Activated CD8-positive, alpha-beta memory T cell treated with anti-CD3 and anti-CD28 coated beads for 48 hours (primary cell): ENCODE results near the gene CHCHD1.
A peak's percentile ranks its signal among the peaks of the same experiment; 100 is the strongest.
"Not testable (repeated sequence)": the region's sequence is repeated elsewhere in the genome, so short reads cannot be mapped to it uniquely, and the experiment has no call there.

Experiments
- DNase-seq, 3 experiments: peaks; one replicate each; pipeline ENCODE4 v3.0.0-alpha.2; 2020; ENCODE audit warnings: low read depth in 2 of 3, low spot score in 2 of 3

Gene CHCHD1

DNA sequence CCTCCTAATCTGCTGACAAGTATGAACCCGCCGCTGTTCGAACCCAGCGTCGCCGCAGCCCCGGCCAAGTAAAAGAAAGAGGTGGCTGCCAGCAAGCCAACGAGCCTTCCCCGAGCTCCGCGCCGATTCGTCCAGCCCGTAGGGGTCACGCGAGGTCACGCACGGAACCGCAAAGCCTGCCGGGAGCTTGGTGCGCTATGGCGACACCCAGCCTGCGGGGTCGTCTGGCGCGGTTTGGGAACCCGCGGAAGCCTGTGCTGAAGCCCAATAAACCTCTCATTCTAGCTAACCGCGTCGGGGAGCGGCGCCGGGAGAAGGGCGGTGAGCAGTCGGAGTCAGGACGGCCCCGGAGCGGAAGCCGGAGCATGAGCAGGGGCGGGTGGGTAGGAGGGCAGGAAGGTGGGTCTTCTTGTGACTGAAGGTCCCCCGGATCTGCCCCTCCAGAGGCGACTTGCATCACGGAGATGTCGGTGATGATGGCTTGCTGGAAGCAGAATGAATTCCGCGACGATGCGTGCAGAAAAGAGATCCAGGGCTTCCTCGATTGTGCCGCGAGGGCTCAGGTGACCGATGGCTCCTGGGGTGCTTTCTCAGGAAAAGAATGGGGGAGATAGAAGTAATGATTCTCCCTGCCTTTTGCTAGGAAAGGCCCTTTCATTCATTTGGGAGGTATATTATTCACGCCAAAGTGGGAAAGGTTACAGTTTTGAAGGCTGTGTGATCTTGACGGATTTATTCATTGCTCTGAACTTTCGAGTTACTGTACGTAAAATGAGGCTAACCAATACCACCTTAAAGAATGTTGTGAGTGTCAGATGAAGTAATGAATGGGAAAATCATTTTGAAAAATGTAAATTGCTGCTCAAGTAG, at the start of gene CHCHD1:
Gene CHCHD1 (plus strand): TSS at position 170 of the 870 bp plus-strand sequence. CDS start 28 bp downstream, at position 198.
- DNase-seq: peak; percentile 73 to 85 (median 80)

DNA sequence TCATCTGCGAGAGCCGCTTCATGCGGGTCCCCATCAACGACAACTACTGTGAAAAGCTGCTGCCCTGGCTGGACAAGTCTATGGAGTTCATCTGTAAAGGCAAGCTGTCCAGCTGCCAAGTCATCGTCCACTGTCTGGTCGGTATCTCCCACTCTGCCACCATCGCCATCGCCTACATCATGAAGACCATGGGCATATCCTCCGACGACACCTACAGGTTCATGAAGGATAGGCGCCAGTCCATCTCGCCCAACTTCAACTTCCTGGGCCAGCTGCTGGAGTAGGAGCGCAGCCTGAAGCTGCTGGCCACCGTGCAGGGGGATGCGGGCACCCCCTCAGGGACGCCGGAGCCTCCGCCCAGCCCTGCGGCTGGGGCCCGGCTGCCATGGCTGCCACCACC, 49.4 kb upstream of the CHCHD1 start:
- no peak for DNase-seq

DNA sequence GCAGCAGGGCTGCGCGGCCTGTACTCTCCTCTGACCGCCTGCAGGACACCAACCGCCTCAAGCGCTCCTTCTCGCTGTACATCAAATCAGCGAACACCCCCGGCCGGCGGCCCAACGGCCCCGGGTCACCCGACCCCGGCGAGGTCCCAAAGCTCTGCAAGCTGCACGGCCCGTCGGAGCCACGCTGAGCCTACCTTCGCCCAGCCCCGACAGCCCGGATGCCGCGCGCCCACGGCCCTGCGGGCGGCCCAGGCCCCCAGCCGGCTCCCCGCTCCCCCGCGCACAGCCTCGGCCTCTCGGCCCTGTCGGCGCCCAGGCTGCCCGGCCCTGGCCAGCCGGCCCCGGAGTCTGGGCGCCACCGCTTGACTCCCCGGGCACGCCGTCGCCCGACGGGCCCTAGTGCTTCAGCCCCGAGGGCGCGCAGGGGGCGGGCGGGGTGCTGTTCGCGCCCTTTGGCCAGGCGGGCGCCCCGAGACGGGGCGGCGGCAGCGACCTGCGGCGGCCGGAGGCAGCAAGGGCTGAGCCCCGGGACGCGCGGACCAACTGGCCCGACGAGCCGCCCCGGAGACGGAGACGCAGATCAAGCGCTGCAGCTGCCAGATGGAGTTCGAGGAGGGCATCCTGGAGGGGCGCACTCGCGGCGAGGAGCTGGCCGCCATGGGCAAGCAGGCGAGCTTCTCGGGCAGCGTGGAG, 48.8 kb upstream of the CHCHD1 start:
- no peak for DNase-seq

DNA sequence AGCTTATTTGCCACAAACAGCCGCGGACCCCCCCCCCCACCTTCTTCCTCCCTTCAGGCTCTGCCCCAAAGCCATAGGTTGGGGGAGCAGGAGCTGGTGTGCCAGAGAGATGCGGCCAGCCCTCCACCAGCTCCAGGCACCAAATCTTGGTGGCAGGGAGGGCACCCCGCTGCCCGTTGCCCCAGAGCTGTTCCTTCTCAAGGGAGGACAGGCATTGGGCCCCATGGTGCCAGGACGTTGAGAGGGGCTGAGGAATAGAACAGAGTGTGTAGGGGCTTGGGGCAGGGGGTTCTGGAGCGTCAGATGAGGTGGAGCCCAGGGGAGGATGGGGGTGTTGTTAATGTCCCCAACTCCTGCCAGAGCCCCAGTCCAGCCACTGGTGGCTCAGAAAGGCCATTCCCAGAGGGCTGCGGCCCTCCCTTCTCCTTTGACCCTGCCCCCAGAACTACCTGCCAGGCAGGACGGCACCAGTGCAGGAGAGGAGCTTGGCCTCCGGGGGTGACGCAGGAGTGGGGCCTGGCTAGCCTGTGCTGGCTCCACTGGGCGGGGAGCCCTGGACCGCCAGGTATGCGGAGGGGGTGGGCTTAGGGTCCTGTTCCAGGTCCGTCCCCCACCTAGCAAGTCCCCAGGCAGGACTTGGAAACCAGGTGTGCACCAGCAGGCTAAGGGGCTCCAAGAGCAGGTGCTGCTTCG, 47.7 kb upstream of the CHCHD1 start:
- DNase-seq: no peak

DNA sequence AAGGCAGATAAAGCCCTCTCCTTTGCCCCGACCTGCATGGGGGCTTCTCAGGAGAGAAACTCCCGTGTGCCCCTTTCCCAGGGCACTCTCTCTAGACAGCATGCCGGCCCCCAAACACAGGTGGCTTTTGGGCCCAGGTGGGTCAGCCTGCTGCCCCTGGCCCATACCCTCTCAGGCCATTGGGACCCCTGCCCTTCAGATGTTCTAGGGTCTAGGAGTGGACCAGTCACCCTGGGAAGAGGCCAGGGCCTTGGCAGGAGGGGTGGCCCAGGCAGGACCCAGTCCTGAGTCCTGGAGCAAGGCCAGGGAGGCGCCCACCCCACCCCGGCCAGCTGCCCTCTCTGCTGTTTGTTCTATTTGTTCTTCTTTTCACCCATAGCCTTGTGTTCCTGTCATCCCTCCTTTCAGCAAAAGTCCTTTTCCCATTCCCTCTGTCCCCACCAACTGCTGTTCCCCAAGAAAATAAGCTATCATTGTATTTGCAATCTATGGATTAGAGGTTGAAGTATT, 47.0 kb upstream of the CHCHD1 start:
- DNase-seq: no peak

DNA sequence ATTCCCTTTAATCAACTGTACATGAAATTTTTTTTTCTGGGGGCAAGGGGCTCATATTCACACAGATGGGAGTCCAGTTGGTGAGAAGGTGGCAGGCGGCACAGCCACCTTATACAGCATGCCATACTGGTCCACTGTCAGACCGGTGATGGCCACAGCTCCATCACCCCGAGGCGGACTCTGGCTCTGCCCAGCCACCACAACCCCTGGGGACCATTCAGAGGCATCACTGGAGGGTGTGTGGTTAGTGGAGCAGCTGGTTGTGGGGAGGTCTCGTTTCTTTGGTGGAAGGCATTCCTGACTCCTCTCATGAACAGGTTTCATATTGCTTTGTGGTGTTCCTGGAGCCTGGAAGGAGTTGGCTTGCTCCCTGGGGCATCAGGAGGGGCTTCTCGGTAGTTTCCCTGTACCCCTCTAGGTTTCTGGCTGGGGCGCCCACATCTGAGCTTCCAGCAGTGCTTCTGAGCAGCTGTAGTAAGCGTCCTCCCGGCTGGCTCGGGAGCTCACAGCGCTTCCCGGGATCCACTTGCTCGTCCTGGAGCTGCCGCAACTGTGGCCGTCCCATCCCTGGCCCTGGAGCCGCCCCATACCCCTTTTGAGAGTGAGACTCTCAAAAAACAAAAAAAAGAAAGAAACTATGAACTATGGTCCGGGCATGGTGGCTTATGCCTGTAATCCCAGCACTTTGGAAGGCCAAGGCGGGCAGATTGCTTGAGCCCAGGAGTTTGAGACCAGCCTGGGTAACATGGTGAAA, 41.2 kb upstream of the CHCHD1 start:
- DNase-seq: not testable (repeated sequence)

DNA sequence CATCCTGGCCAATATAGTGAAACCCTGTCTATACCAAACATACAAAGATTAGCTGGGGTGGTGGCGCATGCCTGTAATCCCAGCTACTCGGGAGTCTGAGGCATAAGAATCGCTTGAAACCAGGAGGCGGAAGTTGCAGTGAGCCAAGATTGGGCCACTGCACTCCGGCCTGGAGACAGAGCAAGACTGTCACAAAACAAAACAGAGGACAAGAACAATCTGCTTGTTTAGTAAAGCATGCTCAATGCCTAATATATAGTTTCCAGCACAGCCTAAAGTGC, 39.5 kb upstream of the CHCHD1 start:
- DNase-seq: no peak

DNA sequence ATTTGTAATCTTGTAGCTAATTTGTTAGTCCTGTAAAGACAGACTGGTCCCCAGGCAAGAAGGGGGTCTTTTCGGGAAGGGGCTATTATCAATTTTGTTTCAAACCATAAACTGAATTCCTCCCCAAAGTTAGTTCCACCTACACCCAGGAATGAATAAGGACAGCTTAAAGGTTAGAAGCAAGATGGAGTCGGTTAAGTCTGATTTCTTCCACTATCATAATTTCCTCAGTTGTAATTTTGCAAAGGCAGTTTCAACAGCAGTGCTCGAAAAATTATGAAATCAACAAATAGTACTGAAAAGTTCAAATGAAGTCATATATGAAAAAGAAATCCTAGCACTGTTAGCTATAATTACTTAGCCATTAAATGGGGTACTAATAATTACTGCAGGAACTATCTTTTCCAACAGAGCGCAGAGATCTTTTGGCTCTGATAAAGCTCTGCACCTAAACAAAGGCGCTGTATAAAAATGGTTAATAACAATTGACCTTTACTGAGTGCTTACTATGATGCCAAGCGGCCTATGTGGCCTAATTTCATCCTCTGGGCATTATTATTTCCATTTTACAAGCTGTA, 38.4 kb upstream of the CHCHD1 start:
- DNase-seq: no peak

DNA sequence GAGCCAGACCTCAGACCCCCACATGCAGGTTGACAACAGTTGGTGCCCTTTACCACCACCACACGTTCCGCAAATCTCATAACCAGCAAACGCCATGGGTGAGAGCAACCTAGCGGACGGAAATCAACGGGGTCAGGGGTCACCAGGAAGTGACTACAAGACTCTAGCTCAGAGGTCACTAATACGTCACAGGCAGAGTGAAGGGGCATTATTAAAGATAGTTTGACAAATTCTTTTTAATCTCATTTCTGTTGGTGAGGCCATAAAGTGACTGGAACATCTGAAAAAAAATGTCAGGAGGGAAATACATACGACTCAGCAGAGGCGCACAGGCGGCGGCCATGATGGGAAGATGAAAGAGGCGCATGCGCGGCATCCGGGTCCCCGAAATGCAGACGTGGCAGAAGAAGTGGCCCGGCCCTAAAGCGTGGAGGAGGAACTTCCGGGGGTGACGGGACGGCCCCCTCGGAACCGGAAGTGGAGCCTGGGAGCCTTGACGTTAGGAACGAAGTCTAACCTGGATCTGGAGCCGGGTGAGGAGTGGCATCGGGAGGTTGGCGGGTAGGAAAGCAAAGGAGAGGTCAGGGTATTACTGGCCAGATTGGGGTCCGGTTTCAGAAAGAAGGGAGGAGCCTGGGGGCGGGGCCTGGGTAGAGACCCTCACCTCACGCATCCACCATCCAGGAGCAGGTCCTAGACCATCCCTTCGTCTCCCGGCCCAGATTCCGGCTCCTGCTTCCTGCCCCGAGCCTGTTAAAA, 37.8 kb upstream of the CHCHD1 start, which contains the start of gene SEC24C:
Gene SEC24C (plus strand): TSS at position 468 of the 759 bp plus-strand sequence. CDS start 2,461 bp downstream, outside the sequence.
- DNase-seq: peak; percentile 82 to 90 (median 88)

DNA sequence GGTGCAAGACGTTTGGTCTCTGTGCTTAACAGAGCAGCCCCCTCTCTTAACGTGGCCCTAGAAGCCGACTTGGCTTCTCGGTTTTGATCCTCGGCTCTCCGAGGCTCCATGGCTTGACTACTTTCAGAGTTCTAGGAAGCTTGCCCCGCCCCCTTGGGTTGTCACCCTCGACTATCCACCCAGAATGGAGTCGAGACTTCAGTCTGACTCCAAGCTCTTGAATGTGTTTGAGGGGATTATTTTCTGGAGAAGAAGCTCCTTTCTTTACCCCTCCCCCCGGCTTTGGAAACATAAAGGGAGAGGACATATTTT, 37.2 kb upstream of the CHCHD1 start:
- peak in 1 of 3 experiments; percentile 27 for DNase-seq

DNA sequence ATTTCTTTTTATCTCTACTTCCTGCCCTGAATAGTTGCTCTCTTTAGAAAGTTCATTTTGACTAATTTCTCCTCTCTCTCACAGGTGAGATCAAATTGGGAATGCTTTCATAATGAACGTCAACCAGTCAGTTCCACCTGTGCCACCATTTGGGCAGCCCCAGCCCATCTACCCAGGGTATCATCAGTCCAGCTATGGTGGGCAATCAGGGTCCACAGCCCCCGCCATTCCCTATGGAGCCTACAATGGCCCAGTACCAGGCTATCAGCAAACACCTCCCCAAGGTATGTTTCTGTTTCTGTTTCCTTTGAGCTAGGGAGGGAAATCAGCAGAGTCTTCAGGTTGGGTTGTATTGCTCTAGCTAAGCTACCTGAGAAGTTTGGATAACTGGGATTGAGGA, 35.1 kb upstream of the CHCHD1 start:
- no peak for DNase-seq

DNA sequence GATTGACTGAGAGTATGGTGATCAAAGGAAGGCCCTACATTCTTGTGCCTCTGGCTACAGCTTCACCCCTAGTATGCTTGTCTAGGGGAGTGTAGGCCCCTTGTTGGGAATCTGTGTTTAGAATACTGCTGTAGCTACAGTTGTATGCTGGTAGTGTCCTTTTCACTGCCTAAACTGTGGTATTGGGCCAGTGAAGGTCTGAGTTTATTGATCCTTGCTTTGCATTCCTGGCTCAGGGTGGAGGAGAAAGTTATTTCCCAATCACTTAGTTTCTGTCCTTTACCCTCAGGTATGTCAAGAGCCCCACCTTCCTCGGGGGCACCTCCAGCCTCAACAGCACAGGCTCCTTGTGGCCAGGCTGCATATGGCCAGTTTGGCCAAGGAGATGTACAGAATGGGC, 31.0 kb upstream of the CHCHD1 start:
- no peak for DNase-seq

DNA sequence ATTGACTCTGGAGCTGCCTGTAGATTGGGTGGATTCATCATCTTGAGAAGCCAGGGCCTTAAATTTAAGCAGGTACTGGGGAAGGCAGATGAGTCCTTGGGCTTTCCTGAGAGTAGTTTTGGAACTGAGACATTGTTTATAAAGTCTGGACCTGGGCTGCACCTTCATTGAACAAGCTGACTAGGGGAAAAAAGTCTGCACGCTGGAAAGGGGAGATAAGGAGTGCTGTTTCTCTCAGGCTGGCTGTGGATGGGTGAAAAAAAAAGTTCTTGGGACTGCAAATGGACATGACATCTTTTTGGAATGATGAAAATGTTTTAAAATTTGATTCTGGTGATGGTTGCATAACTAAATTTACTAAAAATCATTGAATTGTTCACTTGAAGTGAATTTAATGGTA, 25.7 kb upstream of the CHCHD1 start:
- no peak for DNase-seq

DNA sequence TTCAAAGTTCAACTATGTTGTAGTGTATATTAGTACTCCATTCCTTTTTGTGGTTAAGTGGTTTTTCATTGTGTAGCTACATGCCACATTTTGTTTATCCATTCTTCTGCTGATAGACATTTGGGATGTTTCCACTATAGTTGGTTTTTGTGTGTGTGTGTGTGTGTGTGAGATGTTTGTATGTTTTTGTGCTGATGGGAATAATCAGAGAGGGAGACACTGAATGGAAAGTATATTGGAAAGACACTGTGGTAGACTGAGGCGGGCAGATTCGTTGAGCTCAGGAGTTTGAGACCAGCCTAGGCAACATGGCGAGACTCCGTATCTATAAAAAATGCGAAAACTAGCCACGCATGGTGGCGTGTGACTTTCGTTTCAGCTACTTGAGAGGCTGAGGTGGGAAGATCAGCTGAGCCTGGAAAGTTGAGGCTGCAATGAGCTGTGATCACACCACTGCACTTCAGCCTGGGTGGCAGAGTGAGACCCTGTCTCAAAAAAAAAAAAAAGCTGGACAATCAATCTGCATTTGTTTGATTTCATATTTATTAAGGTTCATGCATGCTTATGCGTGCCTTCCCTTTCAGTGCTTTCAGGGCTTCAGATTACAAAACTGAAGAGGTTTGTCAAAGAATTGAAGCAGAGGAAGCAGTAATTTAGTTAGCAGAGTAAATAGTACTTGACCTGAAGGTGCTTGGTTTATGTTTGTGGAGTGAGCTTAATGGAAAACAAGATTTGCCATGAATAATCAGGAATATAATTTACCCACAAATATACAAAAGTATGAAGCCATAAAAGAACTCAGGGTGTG, 22.9 kb upstream of the CHCHD1 start:
- DNase-seq: no peak

DNA sequence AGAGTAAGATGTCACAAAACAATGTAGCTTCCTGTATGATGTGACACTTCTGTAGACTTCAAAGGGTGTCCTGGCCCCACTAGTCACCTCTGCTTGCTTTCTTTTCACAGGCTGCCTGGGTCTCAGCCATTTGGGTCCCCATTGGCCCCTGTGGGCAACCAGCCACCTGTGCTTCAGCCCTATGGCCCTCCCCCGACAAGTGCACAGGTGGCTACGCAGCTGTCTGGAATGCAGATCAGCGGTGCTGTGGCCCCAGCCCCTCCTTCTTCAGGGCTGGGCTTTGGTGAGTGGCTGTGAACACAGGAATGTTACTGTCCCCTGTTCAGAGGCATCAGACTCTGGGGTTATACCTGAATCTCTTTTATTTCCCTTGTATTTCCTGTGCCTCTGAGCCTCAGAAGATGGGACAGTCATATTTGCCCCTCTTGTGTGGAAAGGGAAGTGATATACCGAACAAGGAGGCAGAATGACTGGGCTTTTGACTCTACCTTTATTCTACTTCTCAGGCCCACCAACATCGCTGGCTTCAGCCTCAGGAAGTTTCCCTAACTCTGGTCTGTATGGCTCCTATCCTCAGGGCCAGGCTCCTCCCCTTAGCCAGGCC, 22.2 kb upstream of the CHCHD1 start:
- DNase-seq: no peak

DNA sequence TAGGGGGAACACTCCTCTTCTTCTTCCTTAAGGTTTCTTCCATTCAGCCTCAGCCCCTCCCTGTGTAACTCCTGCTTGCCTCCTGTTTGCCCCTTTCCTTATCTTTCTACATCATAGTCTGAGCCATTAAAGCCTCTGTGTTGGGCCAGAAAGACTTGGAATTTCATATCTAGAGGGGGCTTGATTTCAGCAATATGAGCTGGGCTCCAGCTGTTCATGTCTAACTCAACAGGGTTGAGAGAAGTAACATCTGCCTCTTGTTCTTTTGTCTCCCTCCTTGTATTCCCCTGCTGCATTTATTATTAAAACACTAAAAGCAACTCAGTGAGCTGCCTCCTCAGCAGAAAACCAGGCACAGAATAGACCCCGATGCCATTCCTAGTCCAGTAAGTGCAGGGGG, 20.1 kb upstream of the CHCHD1 start:
- DNase-seq: no peak

DNA sequence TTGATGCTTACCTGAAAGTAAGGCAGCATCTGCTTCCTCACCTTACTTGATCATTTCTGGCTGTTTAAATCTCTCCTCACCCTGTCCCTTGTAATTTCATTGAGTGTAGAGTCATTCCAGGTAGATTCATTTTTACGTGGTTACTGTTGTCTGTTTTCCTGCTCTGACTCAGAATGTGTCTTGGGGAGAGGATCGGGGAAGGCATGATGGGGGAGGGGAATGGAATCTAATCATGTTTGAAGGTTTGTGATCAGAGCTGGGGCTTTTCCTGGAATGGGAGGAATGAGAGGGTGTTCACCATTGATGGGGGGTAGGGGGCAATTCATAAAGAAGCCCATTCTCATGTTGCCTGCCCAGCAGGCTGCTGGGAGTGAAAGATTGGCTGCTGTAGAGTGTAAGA, 18.9 kb upstream of the CHCHD1 start:
- DNase-seq: no peak

DNA sequence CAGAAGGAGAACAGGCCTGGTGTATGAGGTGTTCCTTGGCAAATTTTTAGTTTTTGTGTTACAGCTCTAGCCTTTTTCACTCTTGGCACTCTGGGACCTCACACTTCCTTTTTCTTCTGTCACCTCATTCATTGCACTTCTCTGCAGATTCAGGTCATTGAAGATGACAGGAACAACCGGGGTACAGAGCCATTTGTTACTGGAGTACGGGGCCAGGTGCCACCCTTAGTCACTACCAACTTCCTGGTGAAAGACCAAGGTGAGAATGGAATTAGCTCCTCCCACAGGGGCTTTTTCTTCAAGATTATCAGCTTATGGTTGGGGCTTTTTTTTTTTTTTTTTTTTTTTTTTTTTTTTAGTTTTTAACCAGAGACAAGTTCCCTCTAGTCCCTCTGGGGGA, 18.5 kb upstream of the CHCHD1 start:
- no peak for DNase-seq

DNA sequence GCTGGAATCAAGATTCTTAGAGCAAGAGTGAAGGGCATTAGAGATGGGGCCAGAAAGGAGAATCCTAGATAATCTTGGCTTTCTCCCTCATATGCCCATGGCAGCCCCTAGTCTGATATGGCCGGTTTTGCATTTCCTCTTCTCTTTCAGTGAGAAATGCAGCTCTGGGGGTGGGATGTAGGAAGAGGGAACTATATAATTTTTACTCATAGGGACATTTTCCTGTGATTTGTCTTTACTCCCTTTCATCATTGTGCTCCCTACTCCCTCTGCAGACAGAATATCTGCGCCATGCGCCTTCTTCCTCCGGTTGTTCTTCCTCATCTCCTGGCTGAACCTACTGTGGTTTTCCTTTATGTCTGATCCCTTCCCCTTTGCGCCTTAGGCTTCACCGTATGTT, 16.8 kb upstream of the CHCHD1 start:
- no peak for DNase-seq
